CD4-positive, alpha-beta T cell treated with Interleukin-10 for 1 hour (primary cell): ENCODE measurements around the gene PLEKHG3.

Experiments used
- DNase-seq: peaks from one replicate; pipeline ENCODE4 v3.0.0-alpha.2; 2020

The PLEKHG3 gene

DNA sequence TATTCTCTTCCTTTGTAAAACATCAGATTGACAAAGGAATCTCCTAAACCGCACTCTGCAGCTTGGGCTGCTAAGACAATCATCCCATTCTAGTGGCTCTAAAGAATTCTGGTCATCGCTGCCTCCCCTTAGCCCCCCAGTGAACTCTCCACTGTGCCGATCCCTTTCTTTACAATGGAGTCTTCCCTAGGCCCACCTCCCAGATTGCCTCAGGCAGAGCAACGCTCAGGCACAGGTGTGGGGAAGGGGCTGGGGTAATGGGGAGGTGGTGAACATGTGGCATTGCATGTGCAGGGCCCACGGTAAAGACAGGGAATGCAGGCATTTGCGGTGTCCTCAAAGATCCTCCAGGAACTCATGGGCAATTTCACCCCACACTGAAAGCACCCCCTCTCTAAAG, 86.3 kb downstream of the PLEKHG3 start:
- no peak for DNase-seq

DNA sequence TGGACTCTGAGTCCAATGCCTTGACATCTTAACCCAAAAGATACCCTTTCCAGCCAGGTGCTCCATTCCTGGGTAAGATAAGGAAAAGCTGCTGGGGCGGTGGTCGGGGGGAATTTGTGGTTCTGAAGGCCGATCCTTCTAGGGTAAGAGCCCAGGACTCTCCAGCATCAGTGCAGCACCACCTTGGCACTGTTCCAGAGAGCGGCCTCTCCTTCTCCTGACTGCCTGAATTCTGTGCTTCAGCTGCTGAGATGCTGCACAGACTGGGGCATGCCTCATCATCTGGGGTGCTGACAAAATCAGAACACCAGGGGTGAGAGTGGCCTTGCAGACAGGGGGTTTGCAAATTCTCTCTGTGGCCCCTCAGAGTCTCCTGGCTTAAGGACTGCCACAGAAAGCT, 88.0 kb downstream of the PLEKHG3 start:
- DNase-seq: no peak

DNA sequence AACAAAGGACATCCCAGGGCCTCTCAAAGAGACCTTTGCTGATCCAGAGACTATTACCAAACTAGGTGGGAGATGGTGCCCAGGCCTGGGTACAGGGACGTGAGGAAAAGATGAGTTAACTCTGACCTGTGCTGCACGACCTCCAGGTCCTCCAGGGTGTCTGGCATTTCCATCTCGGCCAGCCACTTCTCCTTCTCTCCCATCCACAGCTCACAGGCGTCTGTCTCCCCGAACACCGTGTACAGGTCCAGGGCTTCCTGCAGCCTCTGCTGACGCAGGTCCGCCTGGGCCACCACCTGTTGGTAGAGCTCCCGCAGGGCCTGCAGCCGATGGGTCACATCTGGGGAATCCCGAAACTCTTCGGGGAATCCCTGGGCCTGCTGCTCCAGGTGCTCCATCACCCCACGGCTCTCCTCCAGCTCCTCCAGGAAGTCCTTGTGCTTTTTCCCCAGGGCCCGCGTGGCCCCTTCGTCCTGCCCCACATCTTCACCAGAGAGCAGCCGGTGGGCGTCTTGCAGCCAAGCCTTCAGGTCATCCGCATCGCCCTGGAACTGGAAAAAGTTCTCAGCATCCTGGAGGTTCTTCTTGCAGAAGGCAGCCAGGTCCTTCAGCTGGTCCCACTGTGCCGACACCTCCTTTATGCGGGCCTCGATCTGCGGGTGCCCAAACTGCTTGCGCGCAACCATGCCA, 88.8 kb downstream of the PLEKHG3 start:
- DNase-seq: no peak

DNA sequence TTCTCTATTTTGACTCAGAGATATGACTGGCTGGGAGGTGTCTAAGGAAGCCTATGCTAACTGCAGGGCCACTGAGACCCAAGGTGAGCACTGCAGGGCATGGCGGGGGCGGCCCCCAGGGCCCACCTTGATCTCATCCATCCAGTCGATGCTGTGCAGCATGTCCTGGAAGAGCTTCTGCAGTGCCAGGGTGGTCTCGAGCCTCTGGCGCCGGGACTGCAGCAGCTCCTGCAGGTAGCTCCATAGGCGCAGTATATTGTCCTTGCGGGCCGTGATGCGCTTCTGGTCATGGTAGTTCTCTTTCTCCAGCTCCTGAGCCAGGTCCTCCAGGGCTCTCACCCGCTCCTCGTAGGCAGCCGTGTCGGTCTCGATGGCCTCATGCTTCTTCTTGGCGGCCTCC, 91.0 kb downstream of the PLEKHG3 start:
- DNase-seq: no peak

DNA sequence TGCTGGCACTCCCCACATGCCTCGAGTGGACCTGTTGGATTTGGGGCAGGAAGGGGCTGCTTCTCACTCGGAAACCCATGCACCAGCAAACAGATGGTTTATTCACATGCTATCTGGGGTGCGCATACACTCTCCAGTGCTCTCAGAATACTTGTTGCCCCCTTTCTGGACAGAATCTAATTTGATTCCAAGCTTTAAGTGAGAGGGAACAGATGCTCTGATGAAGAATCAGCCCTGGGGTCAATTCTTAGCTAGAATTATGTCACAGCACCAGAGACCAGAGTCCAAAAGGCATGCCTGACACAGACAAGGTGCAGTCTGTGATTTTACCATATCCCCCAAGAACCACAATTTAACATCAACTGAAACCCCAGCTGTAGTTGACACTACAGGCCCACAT, 91.7 kb downstream of the PLEKHG3 start:
- no peak for DNase-seq

DNA sequence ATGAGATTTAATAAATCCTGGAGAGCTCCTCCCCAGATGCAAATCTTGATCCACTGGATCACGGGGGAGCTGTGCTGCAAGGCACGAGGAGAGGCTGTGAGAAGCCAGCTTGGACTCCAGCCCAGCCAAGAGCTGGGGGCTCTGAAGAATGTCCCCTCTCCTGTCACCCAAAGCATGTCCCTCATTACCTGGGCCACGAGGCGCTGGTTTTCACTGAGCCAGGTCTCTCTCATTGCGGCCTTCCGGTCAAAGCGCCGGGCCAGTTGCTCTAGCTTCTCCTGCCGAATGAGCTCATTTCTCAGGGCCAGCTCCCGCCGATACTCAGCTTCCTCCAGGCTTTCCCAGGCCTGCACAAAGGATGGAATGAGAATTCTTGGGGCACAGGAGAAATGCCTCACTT, 92.1 kb downstream of the PLEKHG3 start:
- no peak for DNase-seq

DNA sequence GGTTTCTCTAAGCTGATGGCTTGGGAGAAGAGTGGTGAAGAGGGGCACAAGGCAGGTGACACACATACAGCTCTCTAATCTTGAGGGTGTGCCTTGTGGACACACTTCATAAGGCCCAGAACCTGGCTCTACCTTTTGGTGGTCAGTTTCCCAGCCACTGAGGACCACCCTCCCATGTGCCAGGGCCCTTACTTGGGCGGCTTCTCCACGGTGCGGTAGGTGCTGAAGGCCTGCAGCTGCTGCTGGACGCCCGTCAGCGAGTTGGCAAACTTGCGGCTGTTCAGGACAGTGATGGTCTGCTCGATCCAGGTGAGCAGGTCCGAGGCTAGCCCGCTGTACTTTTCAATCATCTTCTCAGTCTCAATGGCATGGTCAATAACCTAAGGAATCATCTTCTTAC, 95.3 kb downstream of the PLEKHG3 start:
- DNase-seq: no peak
